Neural cell (in vitro differentiated cells): Measurements from ENCODE around the gene CDKL5.

Experiments used
- CTCF ChIP-seq: fragments of 450-650 bp; IDR thresholded peaks from 2 replicates; pipeline ENCODE4 v1.5.1; 2014; ENCODE audit warnings: antibody characterized with exemption, mild to moderate bottlenecking, moderate library complexity; ENCODE audit not compliant: poor library complexity, severe bottlenecking
- EP300 ChIP-seq: fragments of 450-650 bp; conservative IDR thresholded peaks from 2 replicates; pipeline ENCODE4 v1.6.1; 2014; ENCODE audit warnings: antibody characterized with exemption, mild to moderate bottlenecking, moderate library complexity; ENCODE audit not compliant: poor library complexity, severe bottlenecking
- EZH2 ChIP-seq: fragments of 200-600, 300-800 bp; shearing (Covaris generic), sonication (generic); IDR thresholded peaks from 2 replicates; pipeline ENCODE4 v1.6.1; 2014; ENCODE audit warnings: antibody characterized with exemption, low read length, borderline replicate concordance, mild to moderate bottlenecking; ENCODE audit not compliant: insufficient read depth, poor library complexity, severe bottlenecking
- RAD21 ChIP-seq: fragments of 450-650 bp; conservative IDR thresholded peaks from 2 replicates; pipeline ENCODE4 v1.6.1; 2014; ENCODE audit warnings: antibody characterized with exemption, mild to moderate bottlenecking, moderate library complexity
- TAF1 ChIP-seq: IDR thresholded peaks from 2 replicates; pipeline ENCODE4 v1.6.1; 2012; ENCODE audit warnings: low read depth

- no peak for TF ChIP-seq EP300
- no peak for TF ChIP-seq CTCF
- TF ChIP-seq TAF1: no peak
- TF ChIP-seq EZH2: no peak
- TF ChIP-seq RAD21: no peak
Measured at GRCh38 chrX:18674417-18674787, 249.0 kb downstream of the CDKL5 start.
